Panc1 (cell line): ENCODE measurements around the gene DLGAP4. TPM values are rescaled to one million over a fixed set of nuclear protein-coding genes. Genes with fewer than 3 reads are reported as not detected.

ENCODE experiments used
- ATAC-seq: fragments of 200-7000 bp; cut with Tn5 transposase; 2 replicates; pipeline ENCODE4 v1.9.1; 2020; ENCODE audit warnings: mild to moderate bottlenecking, moderate library complexity
- BruUV-seq: library from RNA; stranded (reverse); fragments of 400-500 nt; replicated peaks from 2 replicates; lab custom pipeline; 2021; lab: Mats Ljungman, UMichigan
- CTCF ChIA-PET: fragments of 300-600 bp; sonication (Branson Sonifier 250); formaldehyde crosslinking; loops from one replicate; lab custom pipeline; 2022; ENCODE audit warnings: antibody characterized with exemption; lab: Charles Lee
- POLR2A ChIA-PET: fragments of 300-600 bp; sonication (Branson Sonifier 250); formaldehyde crosslinking; loops from one replicate; lab custom pipeline; 2022; ENCODE audit warnings: antibody characterized with exemption; lab: Charles Lee
- DNase-seq: peaks from one replicate; pipeline ENCODE4 v3.0.0-alpha.2; 2010; ENCODE audit warnings: low read depth, low spot score
- H3K27ac ChIP-seq: 2 replicates; pipeline ENCODE4 v1.5.1; 2011; ENCODE audit warnings: mild to moderate bottlenecking, low read length, inconsistent platforms
- H3K27me3 ChIP-seq: fragments of 200-500 bp; sonication (Bioruptor generic); 2 replicates; pipeline ENCODE4 v1.6.0; 2014; ENCODE audit warnings: low read length, inconsistent platforms; ENCODE audit not compliant: control insufficient read depth, insufficient read depth
- H3K36me3 ChIP-seq: fragments of 200-500 bp; sonication (Bioruptor generic); 2 replicates; pipeline ENCODE4 v1.5.1; 2014; ENCODE audit warnings: inconsistent platforms, mild to moderate bottlenecking, low read length, moderate library complexity; ENCODE audit not compliant: control insufficient read depth, insufficient read depth
- H3K4me1 ChIP-seq: 2 replicates; pipeline ENCODE4 v1.5.1; 2011; ENCODE audit warnings: inconsistent platforms, mild to moderate bottlenecking, low read length, moderate library complexity; ENCODE audit not compliant: control insufficient read depth, insufficient read depth
- H3K4me3 ChIP-seq, 2 experiments: 2 replicates each; pipeline ENCODE4 v1.5.1; 2011 to 2012; ENCODE audit warnings: low read depth in 2 of 2, low read length in 2 of 2, mild to moderate bottlenecking in 2 of 2, inconsistent platforms in 1 of 2, moderate library complexity in 1 of 2
- H3K9me3 ChIP-seq: fragments of 200-500 bp; sonication (Bioruptor generic); 2 replicates; pipeline ENCODE4 v1.5.1; 2014; ENCODE audit warnings: low read depth, mild to moderate bottlenecking, inconsistent platforms, low read length, moderate library complexity; ENCODE audit not compliant: control insufficient read depth, insufficient read depth
- CTCF ChIP-seq: fragments of 450-650 bp; IDR thresholded peaks from 2 replicates; pipeline ENCODE4 v1.5.1; 2017; ENCODE audit warnings: mild to moderate bottlenecking
- POLR2AphosphoS5 ChIP-seq: IDR thresholded peaks from 2 replicates; pipeline ENCODE4 v1.6.1; 2012; ENCODE audit warnings: mild to moderate bottlenecking, low read depth, low read length, moderate library complexity
- REST ChIP-seq, 2 experiments: IDR thresholded peaks; 2 replicates each; pipeline ENCODE4 v1.6.1; 2011 to 2012; ENCODE audit warnings: low read depth in 2 of 2, control low read depth in 1 of 2, low read length in 1 of 2, mild to moderate bottlenecking in 1 of 2, moderate library complexity in 1 of 2; ENCODE audit not compliant: insufficient read depth in 1 of 2
- SIN3A ChIP-seq: IDR thresholded peaks from 2 replicates; pipeline ENCODE4 v1.6.1; 2012; ENCODE audit warnings: low read depth, mild to moderate bottlenecking, low read length, moderate library complexity, borderline replicate concordance; ENCODE audit not compliant: insufficient read depth
- TCF7L2 ChIP-seq: IDR thresholded peaks from 2 replicates; pipeline ENCODE4 v1.6.1; 2011; ENCODE audit warnings: mild to moderate bottlenecking, low read depth, low read length, inconsistent platforms
- in situ Hi-C: cut with HindIII; loops from 2 replicates; pipeline ENCODE4 v1.10.0; 2016; ENCODE audit warnings: low sequenced_read_pairs, low pct_unique_long_range_greater_than_20kb
- intact Hi-C: fragments of 100-400 bp; cut with micrococcal nuclease; formaldehyde crosslinking; loops from one replicate; pipeline ENCODE4 v1.10.0; 2022; ENCODE audit not compliant: unreplicated experiment
- total RNA-seq: library from RNA; stranded (reverse); gene quantifications from one replicate; pipeline ENCODE4 v1.2.1, GENCODE V29; 2021; ENCODE audit not compliant: unreplicated experiment

Gene DLGAP4
- total RNA-seq, 1 experiment from 2014 or later, result 52.5 TPM

GRCh38 chr20:36540551-36541211 lies 234.5 kb downstream of the DLGAP4 start:
- Histone ChIP-seq H3K27ac (0 out of 2 replicates have a peak overlapping the region, but pooled peaks have one; percentile 35), H3K9me3 (no peaks in the 10 kb centered on the region), H3K4me3 (peak overlapping the region; percentile 59 to 71), H3K4me1 (peaks cover 15% of the 10 kb centered on the region), H3K27me3 (no peaks in the 10 kb centered on the region), H3K36me3 (no peaks in the 10 kb centered on the region)
- TF ChIP-seq TCF7L2, result no peak
- CTCF ChIA-PET, result interaction anchor here (0.7 kb wide), 1 partner anchor 1274 kb away, joined by 3 read pairs; no protein-coding TSS in a partner anchor
- DNase-seq (no peak), ATAC-seq (no peak; the same call in 1 of the 2 replicates)
- in situ Hi-C loops (no loop called here), intact Hi-C loops (no loop called here)
- BruUV-seq, result no TSS peak
- POLR2A ChIA-PET, result no interaction called here

- TF ChIP-seq TCF7L2 (no peak), REST (IDR thresholded peaks at IDR 0.05; ENCODE audit: insufficient read depth in 1 of 2, low read depth in 2 of 2, low read length in 1 of 2) (no peak), POLR2AphosphoS5 (no peak), SIN3A (no peak), CTCF (no peak)
- no TSS peak for BruUV-seq
- DNase-seq (no peak), ATAC-seq (peak; percentile 80)
- H3K27me3 ChIP-seq, result no peaks in the 10 kb centered on the region
- ChIA-PET POLR2A (interaction anchor here (0.6 kb wide), 1 partner anchor 69 kb away, joined by 4 read pairs; no protein-coding TSS in a partner anchor), CTCF (no interaction called here)
- in situ Hi-C loops (no loop called here), intact Hi-C loops (no loop called here)
- peak within 1 kb of the TSS; percentile 59 to 71 for H3K4me3 ChIP-seq
- H3K9me3 ChIP-seq, result no peaks in the 10 kb centered on the region
- peaks cover 15% of the 10 kb centered on the region for H3K4me1 ChIP-seq
- no peaks in the 10 kb centered on the region for H3K36me3 ChIP-seq
- H3K27ac ChIP-seq, result peak within 1 kb of the TSS; percentile 70
Measured at GRCh38 chr20:36541227-36541767, 235.2 kb downstream of the DLGAP4 start, which contains the start of gene MYL9. Gene MYL9 (plus strand): TSS chr20:36541519. CDS start chr20:36544885, 3,366 bp downstream.
